RWPE2 (cell line): Measurements from ENCODE around the gene FHIP1B.
A peak's percentile ranks its signal among the peaks of the same experiment; 100 is the strongest.

Experiments
- ATAC-seq: fragments of 200-7000 bp; cut with Tn5 transposase; 3 replicates; pipeline ENCODE4 v1.9.1; 2021; ENCODE audit warnings: low read depth
- DNase-seq: peaks from one replicate; pipeline ENCODE4 v3.0.0-alpha.2; 2020; ENCODE audit warnings: low spot score
- H3K27ac ChIP-seq: fragments of 450-650 bp; 2 replicates; pipeline ENCODE4 v1.5.1; 2017; ENCODE audit warnings: mild to moderate bottlenecking; ENCODE audit not compliant: poor library complexity, severe bottlenecking
- H3K27me3 ChIP-seq: fragments of 250-450 bp; sonication (Bioruptor Pico); 2 replicates; pipeline ENCODE4 v1.5.1; 2021; ENCODE audit warnings: mild to moderate bottlenecking, moderate library complexity; ENCODE audit not compliant: insufficient read depth, poor library complexity, severe bottlenecking
- H3K36me3 ChIP-seq: fragments of 250-450 bp; sonication (Bioruptor Pico); 2 replicates; pipeline ENCODE4 v1.5.1; 2020; ENCODE audit warnings: low read depth, mild to moderate bottlenecking, moderate library complexity
- H3K4me1 ChIP-seq: fragments of 250-450 bp; sonication (Bioruptor Pico); 2 replicates; pipeline ENCODE4 v1.5.1; 2021; ENCODE audit warnings: mild to moderate bottlenecking, moderate library complexity; ENCODE audit not compliant: insufficient read depth, poor library complexity, severe bottlenecking
- H3K4me3 ChIP-seq: fragments of 250-450 bp; sonication (Bioruptor Pico); 2 replicates; pipeline ENCODE4 v1.5.1; 2021; ENCODE audit warnings: mild to moderate bottlenecking, moderate library complexity; ENCODE audit not compliant: severe bottlenecking
- H3K9me3 ChIP-seq: fragments of 250-450 bp; sonication (Bioruptor Pico); 2 replicates; pipeline ENCODE4 v1.5.1; 2021; ENCODE audit warnings: mild to moderate bottlenecking, moderate library complexity; ENCODE audit not compliant: severe bottlenecking
- CTCF ChIP-seq: fragments of 450-650 bp; IDR thresholded peaks from one replicate; pipeline ENCODE4 v1.5.1; 2017; ENCODE audit warnings: mild to moderate bottlenecking, moderate library complexity; ENCODE audit not compliant: poor library complexity, severe bottlenecking

The FHIP1B gene

GRCh38 chr11:6258571-6259081 is 24.2 kb upstream of the FHIP1B start:
- ATAC-seq (peak; percentile 10; the same call in 2 of the 3 replicates), DNase-seq (no peak)
- no peak overlapping the region for H3K27ac ChIP-seq
- H3K36me3 ChIP-seq, result no peaks in the 10 kb centered on the region
- TF ChIP-seq CTCF, result no peak
- no peaks in the 10 kb centered on the region for H3K9me3 ChIP-seq
- no peaks in the 10 kb centered on the region for H3K4me1 ChIP-seq
- no peak overlapping the region for H3K4me3 ChIP-seq
- peaks cover 74% of the 10 kb centered on the region for H3K27me3 ChIP-seq

- Histone ChIP-seq H3K36me3 (no peaks in the 10 kb centered on the region), H3K9me3 (no peaks in the 10 kb centered on the region), H3K4me1 (no peaks in the 10 kb centered on the region), H3K27me3 (peaks cover 71% of the 10 kb centered on the region), H3K27ac (no peak overlapping the region), H3K4me3 (no peak overlapping the region)
- ATAC-seq (no peak), DNase-seq (no peak)
- TF ChIP-seq CTCF, result no peak
Measured at GRCh38 chr11:6258141-6258540, 23.7 kb upstream of the FHIP1B start.

GRCh38 chr11:6253197-6253596 is 18.8 kb upstream of the FHIP1B start:
- TF ChIP-seq CTCF, result no peak
- no peaks in the 10 kb centered on the region for H3K4me1 ChIP-seq
- H3K4me3 ChIP-seq, result no peak overlapping the region
- no peak for DNase-seq
- H3K36me3 ChIP-seq, result no peaks in the 10 kb centered on the region
- H3K27ac ChIP-seq, result no peak overlapping the region
- H3K27me3 ChIP-seq, result peaks cover 26% of the 10 kb centered on the region
- no peak for ATAC-seq
- no peaks in the 10 kb centered on the region for H3K9me3 ChIP-seq

- DNase-seq (no peak), ATAC-seq (no peak)
- H3K36me3 ChIP-seq, result no peaks in the 10 kb centered on the region
- no peak overlapping the region for H3K4me3 ChIP-seq
- no peaks in the 10 kb centered on the region for H3K4me1 ChIP-seq
- no peak for TF ChIP-seq CTCF
- peaks cover 14% of the 10 kb centered on the region for H3K27me3 ChIP-seq
- no peak overlapping the region for H3K27ac ChIP-seq
- H3K9me3 ChIP-seq, result no peaks in the 10 kb centered on the region
Measured at GRCh38 chr11:6251990-6252473, 17.6 kb upstream of the FHIP1B start.

- Histone ChIP-seq H3K4me3 (no peak overlapping the region), H3K36me3 (no peaks in the 10 kb centered on the region), H3K9me3 (no peaks in the 10 kb centered on the region), H3K27me3 (peaks cover 10% of the 10 kb centered on the region), H3K4me1 (no peaks in the 10 kb centered on the region), H3K27ac (no peak overlapping the region)
- DNase-seq (no peak), ATAC-seq (peak; percentile 73)
- TF ChIP-seq CTCF, result peak; percentile 58
Measured at GRCh38 chr11:6251120-6251733, 16.8 kb upstream of the FHIP1B start.
